Smooth muscle cell of the umbilical artery (primary cell): ENCODE results near the gene MYO15A. TPM values are rescaled to one million over a fixed set of nuclear protein-coding genes. Genes with fewer than 3 reads are reported as not detected.

Experiments
- total RNA-seq: library from RNA; depleted of rRNA; stranded (reverse); fragments of >200 nt; gene quantifications from 2 replicates; pipeline ENCODE4 v1.2.3, GENCODE V29; 2014

Gene MYO15A
- 1.2 and 1.3 TPM in 2 replicates for total RNA-seq

GRCh38 chr17:18108401-18109312 is at the start of gene MYO15A:
Gene MYO15A, plus strand, starts transcription at chr17:18108756. Its CDS starts 10,045 bp downstream, at chr17:18118801.

GRCh38 chr17:18087610-18088491 is 20.7 kb upstream of the MYO15A start, which contains the start of gene DRG2:
Gene DRG2, plus strand, starts transcription at chr17:18087948. Its CDS starts 76 bp downstream, at chr17:18088024.

GRCh38 chr17:18183334-18184142 is 75.0 kb downstream of the MYO15A start, which contains the start of gene ALKBH5:
Gene ALKBH5, plus strand, starts transcription at chr17:18183828. Its CDS starts 416 bp downstream, at chr17:18184244.

GRCh38 chr17:18225121-18225641 is 116.6 kb downstream of the MYO15A start, which contains the start of gene LLGL1:
Gene LLGL1, plus strand, starts transcription at chr17:18225635. Its CDS starts 48 bp downstream, at chr17:18225683.

Other genes with a start within 250 kb of the MYO15A start
- gene TOM1L2, start 136.4 kb upstream of the MYO15A start, total RNA-seq, result 19.9 and 33.6 TPM in 2 replicates
- 0.37 and 0.59 TPM in 2 replicates for gene DRC3, start 135.9 kb upstream of the MYO15A start, total RNA-seq
- gene ATPAF2, start 69.6 kb upstream of the MYO15A start, total RNA-seq, result 15.4 and 16.0 TPM in 2 replicates
- gene GID4, start 69.3 kb upstream of the MYO15A start, total RNA-seq, result 8.9 and 9.2 TPM in 2 replicates
- 31.2 and 40.7 TPM in 2 replicates for gene DRG2, start 20.8 kb upstream of the MYO15A start, total RNA-seq
- gene ALKBH5, start 75.1 kb downstream of the MYO15A start, total RNA-seq, result 129 TPM in 2 replicates
- gene LLGL1, start 116.9 kb downstream of the MYO15A start, total RNA-seq, result 49.6 and 50.1 TPM in 2 replicates
- gene FLII, start 150.0 kb downstream of the MYO15A start, total RNA-seq, result 175 and 363 TPM in 2 replicates
- gene MIEF2, start 151.9 kb downstream of the MYO15A start, total RNA-seq, result 19.9 and 20.5 TPM in 2 replicates
- 26.4 and 33.2 TPM in 2 replicates for gene TOP3A, start 206.2 kb downstream of the MYO15A start, total RNA-seq
- gene SMCR8, start 206.5 kb downstream of the MYO15A start, total RNA-seq, result 18.1 and 28.1 TPM in 2 replicates